HG02571 (cell line): Measurements from ENCODE around the gene TMEM26.

Experiments used
- ATAC-seq: cut with Tn5 transposase; IDR thresholded peaks from one replicate; pipeline ENCODE4 v1.9.1; 2021; ENCODE audit warnings: mild to moderate bottlenecking, moderate library complexity; ENCODE audit not compliant: unreplicated experiment

The TMEM26 gene

DNA sequence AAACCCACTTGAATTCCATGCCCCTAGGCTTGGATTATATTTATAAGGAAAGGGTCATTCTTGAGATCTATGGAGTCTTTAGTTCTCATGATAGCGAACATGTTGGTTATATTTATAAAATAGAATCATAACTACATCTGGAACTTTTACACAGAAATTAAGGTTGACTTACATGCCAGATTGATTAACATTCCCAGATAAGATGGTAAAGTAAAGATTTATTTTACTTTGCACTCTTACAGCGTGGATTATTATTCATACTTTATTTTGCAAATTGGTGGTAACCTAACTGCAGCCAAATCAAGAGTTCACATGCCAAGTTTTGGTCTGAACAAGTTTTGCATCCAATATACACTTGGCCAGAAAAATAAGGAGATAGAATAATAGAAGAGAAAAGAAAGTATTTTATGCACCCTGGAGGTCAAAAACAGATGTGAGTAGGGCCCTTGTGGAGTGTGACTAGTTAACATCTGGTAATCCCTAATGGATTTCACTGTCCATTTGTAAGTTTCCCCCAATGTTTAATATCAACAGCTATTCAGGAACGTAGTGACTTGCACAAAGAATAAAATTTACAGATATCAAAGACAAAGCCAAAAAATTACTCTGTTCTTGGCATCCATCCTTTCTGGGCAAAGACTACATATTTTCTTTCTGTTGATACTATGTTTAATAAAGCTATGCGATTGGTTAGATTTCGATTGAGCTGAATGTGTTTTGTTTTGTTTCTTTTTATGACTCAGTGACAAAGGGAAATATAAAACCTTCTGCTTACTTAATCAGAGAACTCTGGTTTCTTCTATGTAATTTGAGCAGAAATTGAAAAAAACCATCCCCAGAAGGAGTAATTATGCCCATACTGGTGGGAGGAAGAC is 10.1 kb upstream of the TMEM26 start:
- ATAC-seq, result no peak

DNA sequence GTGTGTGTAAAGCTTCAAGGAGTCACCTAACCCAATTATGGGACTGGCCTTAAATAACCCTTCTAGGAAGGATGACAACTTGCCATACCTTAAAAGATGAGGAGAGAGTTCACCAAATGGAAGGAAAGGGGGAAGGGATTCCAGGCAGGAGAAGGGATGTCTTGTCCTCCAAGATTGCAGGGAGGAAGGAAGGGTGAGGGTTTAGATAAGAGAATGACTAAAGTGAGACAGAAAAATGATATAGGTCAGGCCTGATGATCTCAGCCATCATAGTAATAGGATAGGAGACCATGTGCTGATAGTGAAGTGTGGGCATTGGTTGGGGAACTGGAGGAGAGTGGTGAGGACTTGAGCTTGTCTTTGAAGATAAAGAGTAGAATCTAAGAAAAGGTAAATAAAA is 7.7 kb upstream of the TMEM26 start:
- ATAC-seq, result no peak

DNA sequence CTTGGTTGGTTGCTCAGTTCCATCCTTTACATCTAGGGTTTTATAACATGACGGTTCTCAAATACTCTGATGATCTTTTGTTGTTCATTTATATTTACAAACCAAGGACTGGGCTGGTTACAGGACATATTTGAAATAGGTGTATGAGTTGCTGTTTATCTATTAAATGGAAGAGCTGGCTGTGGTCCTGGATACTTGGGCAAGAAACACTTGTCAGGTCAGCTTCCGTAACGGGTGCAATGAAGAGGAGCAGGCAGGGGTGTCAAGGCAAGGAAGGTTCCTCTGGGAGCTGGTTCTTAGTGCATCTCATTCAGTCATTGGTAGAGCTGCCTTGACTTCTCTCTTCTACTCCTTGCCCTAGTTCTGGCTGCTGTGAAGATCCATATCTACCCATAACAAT is 4.8 kb upstream of the TMEM26 start:
- ATAC-seq, result no peak

DNA sequence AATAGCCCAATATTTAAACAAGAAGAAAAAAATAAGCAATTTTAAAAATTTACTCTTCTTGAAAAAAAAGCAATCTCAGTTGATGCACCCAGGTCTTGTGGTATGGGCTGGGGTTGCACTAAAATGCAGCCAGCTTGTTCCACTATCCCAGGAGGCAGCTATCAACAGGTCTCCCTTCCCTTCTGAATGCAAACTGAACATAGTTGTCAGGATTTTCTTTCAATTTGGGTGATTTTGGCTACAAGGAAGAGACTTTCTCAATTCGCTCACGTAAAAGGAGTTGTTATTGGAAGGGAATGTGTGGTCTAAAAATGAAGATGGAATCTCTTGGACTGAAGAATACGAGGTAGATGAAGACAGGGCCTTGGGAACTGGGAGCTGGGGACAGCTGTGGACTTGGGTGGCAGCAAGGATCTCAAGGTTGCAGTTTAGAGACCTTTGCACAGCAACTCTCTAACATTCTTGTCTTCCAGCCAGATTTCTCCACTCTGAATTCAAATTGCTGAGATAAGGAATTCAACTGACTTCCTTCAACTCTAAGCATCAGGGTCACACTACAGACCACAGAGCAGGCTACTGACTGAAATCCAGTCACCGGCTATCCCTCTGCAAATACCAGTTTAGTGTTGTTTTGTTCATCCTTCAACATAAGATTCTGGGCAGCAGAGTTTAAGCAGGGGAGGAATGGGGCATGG is 3.1 kb upstream of the TMEM26 start:
- ATAC-seq, result no peak

DNA sequence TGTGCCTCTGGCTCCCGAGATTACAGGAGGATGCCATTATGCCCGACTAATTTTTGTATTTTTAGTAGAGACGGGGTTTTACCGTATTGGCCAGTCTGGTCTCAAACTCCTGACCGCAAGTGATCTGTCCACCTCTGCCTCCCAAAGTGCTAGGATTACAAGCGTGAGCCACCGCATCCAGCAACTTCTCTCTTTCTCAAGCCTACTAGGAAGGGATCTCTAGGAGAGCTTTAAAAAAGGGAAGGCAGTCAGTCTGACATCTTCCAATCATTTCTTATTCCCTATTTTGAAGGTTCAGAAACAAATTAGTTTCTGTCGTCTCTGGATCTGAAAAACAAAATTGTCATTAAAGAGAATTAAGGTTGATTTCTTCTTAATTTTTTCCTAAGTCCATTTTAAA is 2.5 kb upstream of the TMEM26 start:
- no peak for ATAC-seq

DNA sequence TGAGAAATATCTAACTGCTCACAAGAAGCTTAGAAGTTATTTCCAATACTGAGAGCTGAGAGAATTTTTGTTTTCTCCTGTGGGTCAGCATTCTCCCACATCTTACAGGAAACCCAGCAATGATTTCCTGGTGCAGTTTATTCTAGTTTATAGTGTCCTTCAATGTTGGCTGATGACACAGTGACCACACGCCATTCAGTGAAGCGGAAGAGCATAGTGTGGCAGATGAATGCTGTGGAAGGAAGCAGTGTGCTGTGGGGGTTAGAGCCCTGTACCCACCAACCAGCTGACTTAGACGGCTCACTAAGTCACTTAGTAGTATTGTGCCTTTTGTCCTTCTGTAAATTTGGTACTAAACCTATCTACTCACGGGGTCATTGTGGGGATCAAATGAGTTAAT is 1.4 kb upstream of the TMEM26 start:
- no peak for ATAC-seq

DNA sequence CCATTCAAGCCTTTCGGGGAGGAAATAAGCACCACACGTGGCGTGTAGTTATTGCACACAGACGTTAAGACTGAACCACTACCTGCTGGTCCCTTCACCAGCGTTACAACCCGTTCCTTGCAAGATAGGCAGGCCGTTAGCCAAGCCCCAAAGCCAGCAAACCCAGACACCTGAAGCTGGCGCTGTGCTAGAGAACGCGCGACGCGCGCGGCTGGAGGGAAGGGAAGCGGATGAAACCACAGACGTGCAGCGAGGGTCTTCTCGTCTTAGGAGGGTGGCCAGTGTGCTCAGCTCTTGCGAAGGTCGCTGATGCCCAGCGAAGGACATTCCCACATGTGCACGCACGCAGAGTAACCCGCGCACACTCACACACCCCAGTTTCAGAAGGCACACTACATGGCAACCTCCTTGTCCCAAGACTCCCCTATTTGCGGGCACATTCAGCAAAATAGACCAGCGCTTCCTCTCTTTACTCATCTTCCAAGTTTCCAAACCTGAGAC is 980 bp downstream of the TMEM26 start:
- no peak for ATAC-seq

DNA sequence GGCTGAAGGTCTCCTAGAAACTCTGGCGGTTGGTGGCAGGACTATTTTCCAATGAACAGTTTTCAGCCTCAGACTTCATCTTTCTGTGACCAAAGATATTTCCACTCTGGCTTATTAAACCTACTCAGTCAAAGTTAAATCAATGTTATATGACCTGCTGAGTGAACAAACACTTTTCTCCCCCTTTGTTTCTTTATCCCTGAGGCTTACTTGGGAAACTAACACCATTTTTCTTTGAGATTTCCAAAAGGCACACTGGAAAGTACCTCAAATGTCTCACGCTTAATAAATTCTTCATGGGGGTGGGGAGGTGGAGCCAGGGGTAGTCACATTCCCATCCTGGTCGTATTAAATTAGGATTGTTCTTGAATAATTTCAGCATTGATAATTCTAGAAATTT is 1.8 kb downstream of the TMEM26 start:
- no peak for ATAC-seq

DNA sequence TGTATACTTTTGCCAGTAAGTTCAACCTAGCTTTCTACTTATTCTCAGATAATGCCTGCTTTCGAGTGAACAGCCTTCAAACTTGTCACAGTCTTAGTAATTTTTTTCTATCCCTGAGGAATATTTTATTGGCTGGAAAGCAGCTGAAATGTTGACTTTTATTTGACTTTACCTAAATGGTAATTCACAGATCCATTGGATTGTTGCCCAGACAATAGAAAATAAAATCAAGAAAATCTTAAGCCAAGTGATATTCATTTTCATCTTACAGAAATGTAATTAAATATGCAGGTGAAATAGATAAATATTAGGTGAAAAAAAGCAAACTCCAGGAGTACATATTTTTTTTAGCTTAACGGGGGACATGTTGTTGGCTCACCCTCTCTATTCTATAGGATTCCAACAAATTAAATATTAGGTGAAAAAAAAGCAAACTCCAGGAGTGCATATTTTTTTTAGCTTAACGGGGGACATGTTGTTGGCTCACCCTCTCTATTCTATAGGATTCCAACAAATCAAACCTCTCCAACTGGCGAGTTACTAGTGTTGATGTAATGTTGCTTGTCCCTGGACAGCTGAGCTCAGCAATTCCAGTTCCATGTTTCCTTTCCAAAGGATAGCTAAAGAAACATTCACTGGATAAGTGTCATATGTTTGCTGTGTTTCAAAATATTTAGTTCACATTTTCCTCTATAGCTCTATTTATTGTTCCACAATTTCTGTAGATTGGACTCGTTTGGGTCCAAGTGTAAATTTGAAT is 4.2 kb downstream of the TMEM26 start:
- no peak for ATAC-seq

DNA sequence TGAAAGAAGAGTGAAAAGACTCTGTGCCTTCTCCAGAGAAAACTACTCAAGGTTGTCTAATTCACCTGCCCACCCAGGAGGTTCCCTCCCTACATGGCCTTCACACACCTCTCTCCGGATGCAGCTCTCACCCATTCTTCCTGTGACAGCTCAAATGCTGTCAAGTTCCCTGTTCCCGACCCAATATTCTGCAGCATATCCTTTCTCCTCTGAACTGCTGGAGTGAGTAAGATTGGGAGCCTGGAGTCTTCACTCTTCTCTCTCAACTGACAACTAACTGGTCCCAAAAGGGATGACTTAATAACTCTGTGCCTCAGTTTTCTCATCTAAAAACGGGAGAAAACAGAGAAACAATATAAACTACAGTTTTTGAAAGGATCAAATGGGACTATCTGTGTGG is 5.1 kb downstream of the TMEM26 start:
- no peak for ATAC-seq

DNA sequence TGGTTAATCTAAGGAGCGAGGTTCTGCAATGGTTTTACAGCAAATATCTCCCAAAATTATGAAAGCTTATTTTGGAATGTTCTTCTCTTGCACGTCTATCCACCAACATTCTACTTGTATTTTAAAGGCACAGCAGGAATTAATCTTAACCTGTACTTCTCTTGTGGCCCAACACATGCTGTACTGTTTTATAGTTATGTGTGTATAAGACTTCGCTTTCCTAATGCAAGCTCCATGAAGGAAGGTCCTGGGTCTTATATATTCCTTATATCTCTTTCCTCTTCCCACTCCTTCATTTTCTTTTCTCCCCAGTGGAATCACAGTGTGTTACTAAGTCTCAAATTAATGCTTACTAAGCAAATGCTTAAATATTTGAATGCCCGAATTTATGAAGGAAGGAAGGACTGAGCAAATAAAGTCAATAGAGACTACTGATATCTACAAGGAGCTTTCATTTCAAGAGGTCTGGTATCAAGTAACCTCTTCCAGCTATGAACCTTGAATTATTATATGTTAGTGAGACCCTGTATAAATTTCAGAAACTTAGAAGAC is 14.0 kb downstream of the TMEM26 start:
- no peak for ATAC-seq

DNA sequence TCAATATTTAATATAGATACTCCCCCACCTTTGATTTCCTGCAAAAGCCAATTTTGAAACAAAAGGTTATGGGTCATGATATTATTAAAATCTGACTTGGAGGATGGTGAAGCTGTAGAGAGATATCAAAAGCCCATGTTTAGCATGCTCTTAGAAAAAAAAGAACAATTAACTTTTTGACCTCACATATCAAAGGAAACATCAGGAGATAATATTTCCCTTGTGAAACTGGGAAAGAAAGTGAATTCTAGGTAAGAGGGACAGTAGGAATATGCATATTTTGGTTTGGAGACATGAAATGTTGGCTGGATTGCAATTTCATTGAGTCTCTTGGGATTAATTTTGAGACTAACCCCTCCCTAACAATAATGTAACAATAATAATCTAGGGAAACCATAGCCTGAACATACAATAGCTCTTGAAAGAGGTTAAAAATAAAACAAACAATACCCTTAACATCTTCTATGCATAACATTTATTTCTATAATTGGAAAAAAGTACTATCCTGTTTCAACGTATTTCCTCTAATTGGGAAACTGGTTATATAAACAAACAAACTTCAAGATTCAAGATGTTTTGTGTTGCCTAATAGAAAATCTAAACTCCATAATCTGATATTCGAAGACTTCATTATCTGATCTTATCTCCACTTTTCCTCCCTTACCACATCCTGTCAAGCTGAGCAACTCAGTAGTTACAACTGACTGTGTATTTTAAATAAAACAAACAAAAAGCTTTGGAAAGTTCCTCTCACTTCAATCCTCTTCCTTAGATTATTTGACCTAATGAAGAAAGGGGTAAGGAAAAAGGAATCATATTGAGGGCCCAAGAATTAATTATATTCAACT is 14.8 kb downstream of the TMEM26 start:
- ATAC-seq, result no peak

DNA sequence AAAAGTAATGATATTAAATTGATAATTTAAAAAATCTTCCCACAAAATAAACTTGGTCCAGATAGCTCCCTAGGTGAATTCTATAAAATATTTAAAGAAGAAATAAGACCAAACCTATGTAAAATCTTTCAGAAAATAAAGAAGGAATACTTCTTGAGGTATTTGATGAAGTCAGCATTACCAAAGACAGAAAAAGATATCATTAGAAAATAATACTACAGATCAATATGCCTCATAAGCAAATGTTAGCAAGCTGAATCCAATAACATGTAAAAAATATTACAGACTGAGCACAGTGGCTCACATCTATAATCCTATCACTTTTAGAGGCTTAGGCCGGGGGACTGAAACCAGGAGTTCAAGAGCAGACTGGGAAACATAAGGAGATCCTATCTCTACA is 30.0 kb downstream of the TMEM26 start:
- ATAC-seq, result no peak

DNA sequence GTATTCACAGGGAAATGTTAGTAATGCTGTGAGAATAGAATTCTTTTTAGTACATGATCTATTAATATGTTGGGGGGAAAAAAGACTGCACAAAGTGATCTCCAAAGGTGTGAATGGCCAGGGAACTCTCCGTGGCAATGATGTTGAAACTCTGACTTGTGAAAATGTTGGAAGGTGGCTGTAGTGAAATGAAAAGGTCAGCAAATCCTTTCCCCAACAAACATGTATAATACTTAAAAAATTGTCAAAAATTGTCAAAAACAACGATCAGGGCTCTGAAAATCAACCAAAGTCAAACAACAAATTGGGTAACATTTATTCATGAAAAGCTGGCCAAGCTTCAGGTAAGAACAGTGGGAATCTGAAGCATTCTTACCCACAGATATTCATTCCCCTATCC is 35.5 kb downstream of the TMEM26 start:
- no peak for ATAC-seq

DNA sequence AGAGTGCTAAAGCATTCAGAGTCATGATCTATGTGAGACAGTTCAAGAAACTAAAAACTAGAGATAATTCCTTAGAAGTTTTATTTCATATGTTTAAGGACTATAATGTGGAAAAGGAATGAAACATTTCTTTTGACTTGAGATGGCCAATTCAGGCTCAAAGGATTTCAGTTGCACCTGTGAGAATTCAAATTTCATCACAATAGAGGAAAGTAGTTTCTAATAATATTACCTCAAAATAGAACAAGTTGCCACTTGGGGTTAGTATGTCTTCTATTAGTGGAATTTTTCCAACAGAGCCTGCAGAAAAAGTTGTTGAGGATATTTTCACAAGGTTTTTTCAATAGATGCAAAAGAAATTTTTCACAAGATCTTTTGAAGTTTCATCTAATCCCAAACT is 37.4 kb downstream of the TMEM26 start:
- no peak for ATAC-seq

DNA sequence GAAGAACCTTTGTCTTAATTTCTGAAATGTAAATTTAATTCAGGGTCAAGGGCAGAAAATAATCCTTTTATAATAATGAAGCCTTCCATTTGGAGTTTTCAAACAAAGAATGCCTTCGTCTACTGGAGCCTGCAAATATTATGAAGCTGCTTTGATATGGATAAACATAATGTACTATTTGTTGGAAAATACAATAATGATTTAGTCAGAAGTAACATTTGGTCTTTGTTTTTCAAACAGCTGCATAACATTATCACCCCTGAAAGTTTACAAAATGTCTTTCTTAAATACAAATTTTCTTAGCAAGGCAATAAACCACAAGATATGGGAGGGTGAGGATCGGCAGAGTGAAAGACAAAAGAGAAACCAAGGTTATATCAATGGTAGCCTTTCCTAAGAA is 41.5 kb downstream of the TMEM26 start:
- no peak for ATAC-seq

DNA sequence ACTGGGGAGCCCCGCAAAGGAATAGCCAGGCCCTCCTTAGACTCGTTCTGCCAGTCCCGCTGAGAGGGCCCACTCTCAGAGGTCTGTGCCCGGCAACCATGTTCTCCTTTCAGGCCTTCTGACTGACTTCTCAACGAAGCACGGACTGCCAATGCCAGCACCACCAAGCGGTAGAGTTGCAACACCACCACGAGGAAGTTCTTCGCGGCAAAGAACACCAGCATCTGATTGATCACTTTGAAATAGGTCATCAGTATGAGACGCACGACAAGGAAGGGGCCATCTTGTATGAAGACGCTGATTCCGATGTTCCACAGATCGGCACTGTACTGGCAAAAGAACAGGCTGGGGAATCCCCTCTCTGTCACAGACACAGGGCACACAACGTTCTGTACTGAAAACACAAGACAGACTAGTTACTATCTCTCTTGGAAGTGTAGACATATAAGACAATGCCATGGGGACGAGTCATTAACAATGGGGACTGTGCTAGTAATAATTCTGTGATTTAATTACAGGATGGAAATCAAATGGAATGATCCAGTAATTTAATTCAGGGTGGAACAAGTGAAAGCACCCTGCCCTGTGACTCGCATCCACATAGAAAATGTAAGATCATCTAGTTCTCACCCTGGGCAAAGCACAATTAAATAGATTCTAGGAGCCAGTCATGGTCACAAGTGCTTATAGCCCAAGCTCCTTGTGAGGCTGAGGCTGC is 42.7 kb downstream of the TMEM26 start:
- no peak for ATAC-seq

DNA sequence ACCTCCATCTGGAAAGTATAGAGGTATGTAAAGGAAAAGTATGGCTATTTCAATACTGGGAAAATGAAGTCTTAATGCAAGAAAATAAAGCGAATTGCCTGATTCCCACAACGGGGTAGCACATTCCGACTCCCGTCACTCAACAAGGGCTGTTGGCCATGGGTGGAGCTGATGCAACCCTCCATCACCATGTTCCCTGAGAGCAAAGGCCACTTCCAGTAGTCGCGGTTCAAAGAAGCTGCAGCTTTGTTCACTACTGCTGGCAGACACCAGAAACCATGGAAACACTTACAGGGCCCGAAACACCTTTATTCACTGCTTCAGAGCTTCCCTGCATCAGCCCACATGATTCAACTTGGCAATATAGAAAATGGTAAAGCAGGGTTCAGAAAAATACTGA is 44.0 kb downstream of the TMEM26 start:
- no peak for ATAC-seq

DNA sequence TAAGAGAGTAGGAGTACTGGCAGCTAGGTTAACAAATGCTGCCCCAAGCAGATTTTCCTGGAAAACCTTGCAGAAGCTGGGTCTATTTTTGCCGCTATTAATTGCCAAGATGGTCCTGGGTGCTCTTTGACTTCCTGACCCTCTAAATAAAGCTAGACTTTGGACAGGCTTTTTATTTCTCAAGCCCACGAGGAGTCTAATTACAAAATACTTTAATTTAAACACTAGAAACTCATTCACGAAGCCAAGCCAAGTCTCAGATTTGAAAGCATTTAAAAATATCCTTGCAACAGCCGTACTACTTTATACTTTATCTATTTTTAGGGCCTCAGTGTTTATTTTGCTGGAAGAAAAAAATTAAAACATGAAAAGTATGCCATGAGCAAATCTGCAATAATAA is 45.1 kb downstream of the TMEM26 start:
- no peak for ATAC-seq

DNA sequence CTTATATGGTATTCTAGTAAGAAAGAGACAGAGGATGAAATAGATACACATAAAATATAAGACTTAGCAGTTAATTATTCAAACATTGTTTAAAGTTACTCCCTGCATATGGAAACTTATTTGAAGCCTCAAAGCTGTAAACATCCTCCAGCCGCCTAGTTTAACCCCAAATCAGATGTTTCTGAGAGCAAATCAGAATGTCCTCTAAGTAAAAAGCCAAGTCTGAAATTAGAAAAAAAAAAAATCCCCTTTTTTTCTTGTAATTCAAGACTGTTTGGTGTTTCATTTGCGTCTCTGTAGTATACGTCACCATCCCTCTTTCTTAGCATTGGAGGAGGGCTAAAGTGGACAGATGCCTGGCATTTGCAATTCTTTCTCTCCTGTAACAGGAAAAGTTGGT is 46.4 kb downstream of the TMEM26 start:
- ATAC-seq, result no peak
